Fibroblast of skin of abdomen (primary cell): ENCODE data around the gene WASHC3.

Source experiments
- DNase-seq: peaks from one replicate; pipeline ENCODE4 v3.0.0-alpha.2; 2013

The WASHC3 gene

DNA sequence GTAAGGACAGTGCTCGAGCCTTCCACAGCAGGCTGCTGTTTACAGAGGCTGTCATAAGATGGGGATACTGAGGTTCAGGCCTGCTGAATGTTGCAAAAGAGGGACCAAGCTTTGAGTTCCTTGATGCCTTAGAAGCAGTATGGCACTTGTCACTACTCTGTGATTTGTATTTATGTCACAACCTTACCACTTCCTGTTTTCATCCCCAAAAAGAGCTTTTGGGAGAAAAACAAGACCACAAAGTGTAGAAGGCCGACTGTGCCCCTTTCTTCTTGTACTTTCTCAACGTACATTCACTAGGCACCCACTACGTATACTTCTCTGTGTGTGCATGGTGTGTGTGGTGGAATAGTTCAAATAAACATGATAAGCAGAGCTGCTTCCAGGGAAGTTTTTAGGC lies 94.3 kb downstream of the WASHC3 start:
- DNase-seq, result no peak

DNA sequence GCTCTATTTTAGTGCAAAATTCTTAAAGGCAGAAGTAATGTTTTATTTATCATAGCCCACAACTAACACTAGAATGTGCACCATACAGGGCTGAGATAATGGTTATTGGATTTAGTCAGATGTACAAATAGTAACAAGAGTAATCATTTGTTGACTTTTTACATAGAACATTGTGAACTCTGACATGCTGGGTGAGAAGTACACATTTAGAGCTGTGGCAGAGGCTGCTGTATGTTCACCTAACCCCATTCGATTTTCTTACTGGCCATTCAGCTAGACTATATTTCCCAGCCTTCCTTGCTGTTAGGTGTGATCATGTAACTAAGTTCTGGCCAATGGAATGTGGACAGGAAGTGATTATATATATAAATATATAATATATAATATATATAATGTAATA lies 95.3 kb downstream of the WASHC3 start:
- no peak for DNase-seq

DNA sequence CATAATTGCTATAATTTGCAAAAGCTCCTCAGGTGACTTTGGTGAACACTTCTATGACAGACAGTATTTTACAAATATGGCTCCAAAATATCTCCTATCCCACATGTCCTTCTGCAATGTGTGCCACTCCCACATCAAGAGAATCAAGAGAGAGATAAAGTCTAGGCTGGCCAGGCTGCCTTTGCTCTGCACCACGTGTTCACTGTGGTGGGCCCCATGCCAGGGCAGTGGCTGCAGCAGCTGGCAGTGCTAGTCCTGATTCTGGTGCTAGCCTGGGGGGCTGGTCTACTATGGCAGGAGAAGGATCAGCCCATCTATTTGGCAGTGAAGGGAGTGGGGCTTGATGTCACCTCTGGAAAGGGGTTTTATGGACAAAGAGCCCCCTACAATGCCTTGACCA lies 98.1 kb downstream of the WASHC3 start:
- DNase-seq, result no peak
